ENCODE measurements around the gene ASIC2. TPM values are rescaled to one million over a fixed set of nuclear protein-coding genes. Genes with fewer than 3 reads are reported as not detected.

Gene ASIC2
- total RNA-seq, 1 experiment from 2014 or later: not detected

DNA sequence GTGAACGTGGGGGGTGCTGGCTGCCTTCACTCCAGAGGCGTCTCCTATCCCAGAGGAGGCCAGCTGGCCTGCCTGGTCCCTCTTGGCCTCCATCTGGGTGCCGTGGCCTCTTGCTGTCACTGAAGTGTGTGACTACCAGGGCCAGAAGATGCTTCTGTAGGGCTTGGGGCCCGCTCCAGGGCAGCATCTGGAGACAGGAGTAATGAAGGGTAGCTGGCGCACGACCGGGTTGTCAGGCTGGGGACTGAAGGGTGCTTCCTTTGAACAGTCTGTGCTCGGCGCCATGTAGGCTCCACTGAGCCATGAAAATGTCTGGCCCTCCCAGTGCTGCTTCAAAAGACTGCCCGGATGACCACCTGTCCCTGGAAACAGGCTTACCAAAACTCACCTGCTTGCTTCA lies 31.3 kb downstream of the ASIC2 start:
- Histone ChIP-seq H3K79me2 (ENCODE audit: insufficient read depth, low read length) (no peaks in the 10 kb centered on the region), H3K27me3 (ENCODE audit: insufficient read depth, low read length) (peaks cover 9% of the 10 kb centered on the region; the same call in 1 of the 2 replicates), H4K20me1 (ENCODE audit: insufficient read depth) (no peaks in the 10 kb centered on the region), H3K4me1 (ENCODE audit: control insufficient read depth in 1 of 2, insufficient read depth in 2 of 2, low read length in 2 of 2) (no peaks in the 10 kb centered on the region), H3K36me3 (ENCODE audit: control insufficient read depth in 1 of 2, insufficient read depth in 2 of 2, low read length in 2 of 2) (no peaks in the 10 kb centered on the region), H3K4me3 (replicated peaks in 1 of 2; ENCODE audit: low read depth in 1 of 2, low read length in 2 of 2) (no peak overlapping the region), H3K27ac (ENCODE audit: low read depth, low read length) (no peak overlapping the region), H3K9me2 (ENCODE audit: insufficient read depth) (no peaks in the 10 kb centered on the region), H2AFZ (ENCODE audit: low read depth, low read length, poor library complexity, severe bottlenecking) (no peak overlapping the region), H3K9ac (ENCODE audit: low read length) (no peak overlapping the region), H3K9me3 (ENCODE audit: control insufficient read depth in 1 of 2, insufficient read depth in 1 of 2, low read depth in 1 of 2, low read length in 2 of 2) (no peaks in the 10 kb centered on the region), H3K4me2 (ENCODE audit: low read length) (no peak overlapping the region)
- intact Hi-C loops (cut with micrococcal nuclease): no loop called here
- BruUV-seq (replicated peaks): no TSS peak
- DNase-seq (ENCODE audit: low read depth, low spot score): no peak
- POLR2A ChIA-PET: no interaction called here
- ATAC-seq: no peak
- TF ChIP-seq, protein P1, sequence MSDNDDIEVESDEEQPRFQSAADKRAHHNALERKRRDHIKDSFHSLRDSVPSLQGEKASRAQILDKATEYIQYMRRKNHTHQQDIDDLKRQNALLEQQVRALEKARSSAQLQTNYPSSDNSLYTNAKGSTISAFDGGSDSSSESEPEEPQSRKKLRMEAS (IDR thresholded peaks at IDR 0.05): no peak
- no peak for TF ChIP-seq ZFX (IDR thresholded peaks at IDR 0.05)
- TF ChIP-seq YY1 (IDR thresholded peaks at IDR 0.05; ENCODE audit: extremely low read depth, insufficient replicate concordance, low read depth, low read length): no peak
- TF ChIP-seq, protein P2, sequence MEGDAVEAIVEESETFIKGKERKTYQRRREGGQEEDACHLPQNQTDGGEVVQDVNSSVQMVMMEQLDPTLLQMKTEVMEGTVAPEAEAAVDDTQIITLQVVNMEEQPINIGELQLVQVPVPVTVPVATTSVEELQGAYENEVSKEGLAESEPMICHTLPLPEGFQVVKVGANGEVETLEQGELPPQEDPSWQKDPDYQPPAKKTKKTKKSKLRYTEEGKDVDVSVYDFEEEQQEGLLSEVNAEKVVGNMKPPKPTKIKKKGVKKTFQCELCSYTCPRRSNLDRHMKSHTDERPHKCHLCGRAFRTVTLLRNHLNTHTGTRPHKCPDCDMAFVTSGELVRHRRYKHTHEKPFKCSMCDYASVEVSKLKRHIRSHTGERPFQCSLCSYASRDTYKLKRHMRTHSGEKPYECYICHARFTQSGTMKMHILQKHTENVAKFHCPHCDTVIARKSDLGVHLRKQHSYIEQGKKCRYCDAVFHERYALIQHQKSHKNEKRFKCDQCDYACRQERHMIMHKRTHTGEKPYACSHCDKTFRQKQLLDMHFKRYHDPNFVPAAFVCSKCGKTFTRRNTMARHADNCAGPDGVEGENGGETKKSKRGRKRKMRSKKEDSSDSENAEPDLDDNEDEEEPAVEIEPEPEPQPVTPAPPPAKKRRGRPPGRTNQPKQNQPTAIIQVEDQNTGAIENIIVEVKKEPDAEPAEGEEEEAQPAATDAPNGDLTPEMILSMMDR (IDR thresholded peaks at IDR 0.05 in 2 of 3, conservative IDR thresholded peaks at IDR 0.05 in 1 of 3; ENCODE audit: borderline replicate concordance in 1 of 3, insufficient read depth in 1 of 3, low read depth in 2 of 3, low read length in 2 of 3): no peak
- no peak for TF ChIP-seq ELF1 (IDR thresholded peaks at IDR 0.05; ENCODE audit: borderline replicate concordance, low read depth)
- no peak for TF ChIP-seq POLR2A (IDR thresholded peaks at IDR 0.05; ENCODE audit: borderline replicate concordance, extremely low read depth, insufficient read depth, insufficient read length)
- no peak for TF ChIP-seq CEBPB (IDR thresholded peaks at IDR 0.05; ENCODE audit: low read depth)
- TF ChIP-seq FOSL1 (IDR thresholded peaks at IDR 0.05; ENCODE audit: low read depth): no peak
- no peak for TF ChIP-seq SIN3A (IDR thresholded peaks at IDR 0.05; ENCODE audit: low read depth)
- TF ChIP-seq ZNF274 (IDR thresholded peaks at IDR 0.05; ENCODE audit: low read depth, low read length): no peak
- RAD21 ChIA-PET (ENCODE audit: low non-redundant PET in 1 of 2, low total read pairs in 2 of 2, uncharacterized antibody in 2 of 2, unreplicated experiment in 2 of 2): no interaction called here
- CTCF ChIA-PET: no interaction called here
